PC-3 (cell line): ENCODE data around the gene SLC26A11.

Source experiments
- CTCF ChIP-seq: fragments of 300-600 bp; sonication (generic); conservative IDR thresholded peaks from 2 replicates; pipeline ENCODE4 v1.5.1; 2017; ENCODE audit warnings: antibody characterized with exemption, low read depth, mild to moderate bottlenecking, low read length
- EZH2 ChIP-seq: fragments of 300-600 bp; sonication (generic); IDR thresholded peaks from one replicate; pipeline ENCODE4 v1.6.1; 2017; ENCODE audit warnings: antibody characterized with exemption, mild to moderate bottlenecking, low read length; ENCODE audit not compliant: unreplicated experiment
- EZH2phosphoT487 ChIP-seq: fragments of 300-600 bp; sonication (generic); IDR thresholded peaks from 2 replicates; pipeline ENCODE4 v1.6.1; 2018; ENCODE audit warnings: mild to moderate bottlenecking, antibody characterized with exemption, low read length, borderline replicate concordance

- TF ChIP-seq CTCF: no peak
- no peak for TF ChIP-seq EZH2phosphoT487
- no peak for TF ChIP-seq EZH2
These were observed 25.1 kb upstream of the SLC26A11 start for GRCh38 chr17:80195141-80195540.
